Loucy (cell line): ENCODE data around the gene TMEM208.

ENCODE experiments used
- H2AFZ ChIP-seq: fragments of 200-600 bp; sonication (generic); 2 replicates; pipeline ENCODE4 v1.6.0; 2016; ENCODE audit warnings: antibody characterized with exemption, mild to moderate bottlenecking, low read length, moderate library complexity
- H3F3A ChIP-seq: fragments of 200-600 bp; 2 replicates; pipeline ENCODE4 v1.6.0; 2016; ENCODE audit warnings: antibody characterized with exemption, low read depth, mild to moderate bottlenecking
- H3K27me3 ChIP-seq: fragments of 200-600 bp; sonication (generic); 2 replicates; pipeline ENCODE4 v1.6.1; 2014; ENCODE audit warnings: low read length, mild to moderate bottlenecking; ENCODE audit not compliant: insufficient read depth, poor library complexity, severe bottlenecking
- H3K36me3 ChIP-seq: fragments of 200-600 bp; sonication (generic); 2 replicates; pipeline ENCODE4 v1.6.1; 2016; ENCODE audit warnings: low read length; ENCODE audit not compliant: insufficient read depth
- H3K4me1 ChIP-seq: fragments of 200-600 bp; sonication (generic); 2 replicates; pipeline ENCODE4 v1.5.1; 2014; ENCODE audit warnings: low read length, mild to moderate bottlenecking; ENCODE audit not compliant: insufficient read depth, poor library complexity, severe bottlenecking
- H3K4me2 ChIP-seq: fragments of 200-600 bp; sonication (generic); 2 replicates; pipeline ENCODE4 v1.6.0; 2014; ENCODE audit warnings: antibody characterized with exemption, low read length, low read depth, mild to moderate bottlenecking; ENCODE audit not compliant: poor library complexity, severe bottlenecking
- H3K4me3 ChIP-seq: fragments of 200-600 bp; sonication (generic); 2 replicates; pipeline ENCODE4 v1.5.1; 2014; ENCODE audit warnings: low read length, mild to moderate bottlenecking, mixed read lengths; ENCODE audit not compliant: poor library complexity, severe bottlenecking
- H3K79me2 ChIP-seq: fragments of 200-600 bp; sonication (generic); 2 replicates; pipeline ENCODE4 v1.6.1; 2014; ENCODE audit warnings: low read length; ENCODE audit not compliant: insufficient read depth
- H3K9ac ChIP-seq: fragments of 200-600 bp; sonication (generic); 2 replicates; pipeline ENCODE4 v1.6.0; 2014; ENCODE audit warnings: mild to moderate bottlenecking, low read depth, low read length, moderate library complexity; ENCODE audit not compliant: poor library complexity, severe bottlenecking
- H3K9me2 ChIP-seq: fragments of 200-600 bp; sonication (generic); replicated peaks from 2 replicates; pipeline ENCODE4 v1.6.1; 2016; ENCODE audit warnings: low read depth, low read length, mixed read lengths
- H3K9me3 ChIP-seq: fragments of 200-600 bp; sonication (generic); 2 replicates; pipeline ENCODE4 v1.6.1; 2014; ENCODE audit warnings: mild to moderate bottlenecking, antibody characterized with exemption, low read length, low read depth; ENCODE audit not compliant: insufficient read depth
- H4K20me1 ChIP-seq: fragments of 200-600 bp; sonication (generic); 2 replicates; pipeline ENCODE4 v1.6.0; 2014; ENCODE audit warnings: antibody characterized with exemption, low read length, mild to moderate bottlenecking; ENCODE audit not compliant: insufficient read depth, poor library complexity, severe bottlenecking
- EZH2phosphoT487 ChIP-seq: fragments of 200-600 bp; IDR thresholded peaks from 2 replicates; pipeline ENCODE4 v1.6.1; 2018; ENCODE audit warnings: antibody characterized with exemption, mild to moderate bottlenecking, moderate library complexity, borderline replicate concordance
- TF ChIP-seq, protein P1 (sequence below): fragments of 200-600 bp; sonication (generic); conservative IDR thresholded peaks from 2 replicates; pipeline ENCODE4 v1.5.1; 2014; ENCODE audit warnings: mild to moderate bottlenecking, antibody characterized with exemption, low read length

The TMEM208 gene

DNA sequence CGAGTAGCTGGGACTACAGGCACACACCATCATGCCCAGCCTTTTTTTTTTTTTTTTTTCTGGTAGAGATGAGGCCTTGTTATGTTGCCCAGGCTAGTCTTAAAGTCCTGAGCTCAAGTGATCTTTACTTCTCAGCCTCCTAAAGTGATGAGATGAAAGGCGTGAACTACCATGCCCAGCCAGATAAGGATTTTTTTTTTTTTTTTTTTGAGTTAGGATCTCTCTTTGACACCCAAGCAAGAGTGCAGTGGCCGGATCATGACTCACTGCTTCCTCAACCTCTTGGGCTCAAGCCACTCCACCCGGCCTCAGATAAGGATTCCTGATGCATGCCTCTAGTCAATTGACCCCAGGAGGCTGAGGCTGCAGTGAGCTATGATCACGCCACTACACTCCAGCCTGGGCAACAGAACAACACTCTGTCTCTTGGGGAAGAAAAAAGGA lies 41.2 kb downstream of the TMEM208 start:
- no peaks in the 10 kb centered on the region for H3K4me1 ChIP-seq
- no peaks in the 10 kb centered on the region for H3K79me2 ChIP-seq
- H3F3A ChIP-seq = no peaks in the 10 kb centered on the region
- no peaks in the 10 kb centered on the region for H3K9me3 ChIP-seq
- no peak for TF ChIP-seq EZH2phosphoT487
- TF ChIP-seq, protein P1, sequence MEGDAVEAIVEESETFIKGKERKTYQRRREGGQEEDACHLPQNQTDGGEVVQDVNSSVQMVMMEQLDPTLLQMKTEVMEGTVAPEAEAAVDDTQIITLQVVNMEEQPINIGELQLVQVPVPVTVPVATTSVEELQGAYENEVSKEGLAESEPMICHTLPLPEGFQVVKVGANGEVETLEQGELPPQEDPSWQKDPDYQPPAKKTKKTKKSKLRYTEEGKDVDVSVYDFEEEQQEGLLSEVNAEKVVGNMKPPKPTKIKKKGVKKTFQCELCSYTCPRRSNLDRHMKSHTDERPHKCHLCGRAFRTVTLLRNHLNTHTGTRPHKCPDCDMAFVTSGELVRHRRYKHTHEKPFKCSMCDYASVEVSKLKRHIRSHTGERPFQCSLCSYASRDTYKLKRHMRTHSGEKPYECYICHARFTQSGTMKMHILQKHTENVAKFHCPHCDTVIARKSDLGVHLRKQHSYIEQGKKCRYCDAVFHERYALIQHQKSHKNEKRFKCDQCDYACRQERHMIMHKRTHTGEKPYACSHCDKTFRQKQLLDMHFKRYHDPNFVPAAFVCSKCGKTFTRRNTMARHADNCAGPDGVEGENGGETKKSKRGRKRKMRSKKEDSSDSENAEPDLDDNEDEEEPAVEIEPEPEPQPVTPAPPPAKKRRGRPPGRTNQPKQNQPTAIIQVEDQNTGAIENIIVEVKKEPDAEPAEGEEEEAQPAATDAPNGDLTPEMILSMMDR = no peak
- no peak overlapping the region for H3K4me3 ChIP-seq
- no peaks in the 10 kb centered on the region for H3K36me3 ChIP-seq
- H3K9ac ChIP-seq = no peak overlapping the region
- H3K27me3 ChIP-seq = no peaks in the 10 kb centered on the region
- H3K9me2 ChIP-seq = no peaks in the 10 kb centered on the region
- no peak overlapping the region for H2AFZ ChIP-seq
- H4K20me1 ChIP-seq = no peaks in the 10 kb centered on the region
- H3K4me2 ChIP-seq = no peak overlapping the region

DNA sequence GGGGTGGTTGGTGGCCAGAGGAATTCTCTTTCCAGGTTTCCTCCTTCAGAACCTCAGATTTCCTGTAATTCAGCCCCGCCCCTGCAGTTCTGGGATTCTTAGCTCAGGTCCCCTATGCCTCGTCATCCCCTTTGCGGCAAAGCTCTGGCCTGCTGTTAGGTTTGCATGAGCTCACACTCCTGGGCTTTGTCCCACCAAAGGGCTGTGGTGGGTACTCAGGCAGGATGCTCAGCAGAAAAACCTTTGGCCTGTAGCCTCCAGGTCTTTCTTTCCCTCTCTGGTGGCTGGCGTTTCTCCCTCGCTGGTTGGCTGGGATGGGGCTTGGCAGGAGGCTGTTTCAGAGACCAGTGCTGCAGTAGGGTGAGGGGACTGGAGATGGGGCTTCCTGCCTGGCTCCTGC lies 42.8 kb downstream of the TMEM208 start:
- Histone ChIP-seq H3K27me3 (no peaks in the 10 kb centered on the region), H3K9ac (no peak overlapping the region), H3K9me3 (no peaks in the 10 kb centered on the region), H3K4me2 (no peak overlapping the region), H3K9me2 (no peaks in the 10 kb centered on the region), H3K79me2 (no peaks in the 10 kb centered on the region), H4K20me1 (no peaks in the 10 kb centered on the region), H3K4me3 (no peak overlapping the region), H3K36me3 (no peaks in the 10 kb centered on the region), H2AFZ (no peak overlapping the region), H3K4me1 (no peaks in the 10 kb centered on the region), H3F3A (no peaks in the 10 kb centered on the region)
- TF ChIP-seq EZH2phosphoT487 = no peak
- TF ChIP-seq, protein P1 = no peak

DNA sequence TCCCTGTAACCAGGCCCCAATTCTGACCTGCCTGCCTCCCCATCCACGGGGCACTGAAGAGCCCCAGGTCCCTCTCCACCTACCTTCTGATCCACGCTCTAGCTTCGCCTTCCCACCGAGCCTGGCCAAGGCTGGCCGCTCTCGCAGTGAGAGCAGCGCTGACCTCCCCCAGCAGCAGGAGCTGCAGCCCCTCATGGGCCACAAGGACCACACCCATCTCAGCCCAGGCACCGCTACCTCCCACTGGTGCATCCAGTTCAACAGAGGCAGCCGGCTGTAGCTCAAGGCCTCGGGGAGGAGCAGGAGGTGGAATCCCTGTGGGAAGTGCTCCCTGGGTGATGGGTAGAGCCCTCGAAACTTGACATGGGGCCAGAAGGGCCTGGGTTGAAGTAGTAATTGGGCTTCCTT lies 44.0 kb downstream of the TMEM208 start:
- H3K9me2 ChIP-seq = no peaks in the 10 kb centered on the region
- H3K36me3 ChIP-seq = no peaks in the 10 kb centered on the region
- peaks cover under 1% of the 10 kb centered on the region; the same call in 1 of the 2 replicates for H3K79me2 ChIP-seq
- H3K4me1 ChIP-seq = no peaks in the 10 kb centered on the region
- no peak overlapping the region for H3K4me3 ChIP-seq
- H3K27me3 ChIP-seq = no peaks in the 10 kb centered on the region
- no peaks in the 10 kb centered on the region for H4K20me1 ChIP-seq
- no peaks in the 10 kb centered on the region for H3K9me3 ChIP-seq
- TF ChIP-seq, protein P1 = no peak
- TF ChIP-seq EZH2phosphoT487 = no peak
- no peak overlapping the region for H3K4me2 ChIP-seq
- H3K9ac ChIP-seq = no peak overlapping the region
- H3F3A ChIP-seq = no peaks in the 10 kb centered on the region
- no peak overlapping the region for H2AFZ ChIP-seq
